GM18907 (cell line): ENCODE results near the gene PASK.
"Not testable (repeated sequence)": the region's sequence is repeated elsewhere in the genome, so short reads cannot be mapped to it uniquely, and the experiment has no call there.

ENCODE experiments used
- ATAC-seq: cut with Tn5 transposase; IDR thresholded peaks from one replicate; pipeline ENCODE4 v1.9.1; 2021; ENCODE audit warnings: mild to moderate bottlenecking, moderate library complexity; ENCODE audit not compliant: unreplicated experiment

The PASK gene

DNA sequence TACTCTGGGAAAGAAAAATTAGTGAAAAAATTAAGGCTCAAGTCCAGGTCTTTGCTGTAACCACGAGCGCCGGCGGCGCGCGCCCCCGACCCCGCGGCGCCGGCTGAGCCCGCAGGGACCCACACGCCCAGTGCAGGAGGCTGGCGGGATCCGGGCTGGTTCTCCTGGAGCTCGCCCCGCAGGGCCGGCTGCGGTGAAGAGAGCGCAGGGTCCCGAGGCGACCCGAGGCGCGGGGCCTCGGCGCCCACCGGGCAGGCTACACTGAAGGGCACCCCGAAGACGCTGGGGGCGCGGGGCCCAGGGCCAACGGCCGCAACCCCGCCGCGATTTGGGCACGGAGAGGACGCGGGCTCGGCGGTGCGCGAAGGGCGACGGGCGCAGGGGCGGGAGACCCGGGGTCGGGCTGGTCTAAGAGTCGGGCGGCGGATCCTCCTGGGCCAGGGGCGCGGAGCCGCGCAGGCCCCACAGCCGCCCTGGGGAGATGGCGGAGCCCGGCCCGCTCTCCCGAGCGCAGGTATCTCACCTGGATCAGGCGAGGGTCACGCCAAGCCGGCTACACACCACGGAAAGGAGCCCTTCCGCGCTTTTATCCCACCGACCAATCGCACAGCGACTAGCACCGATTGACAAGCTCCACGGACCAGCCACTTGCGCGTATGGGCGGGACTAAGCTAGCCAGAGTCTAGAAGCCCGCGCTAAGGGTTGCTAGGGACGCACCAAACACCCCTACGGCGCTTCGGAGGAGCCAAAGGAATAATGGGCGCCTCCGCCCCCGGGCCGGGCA is at the start of gene PASK:
TSS of gene PASK (minus strand) at position 582 of the 784 bp plus-strand sequence. CDS start 6,440 bp downstream, outside the sequence.
- peak; percentile 80 for ATAC-seq

DNA sequence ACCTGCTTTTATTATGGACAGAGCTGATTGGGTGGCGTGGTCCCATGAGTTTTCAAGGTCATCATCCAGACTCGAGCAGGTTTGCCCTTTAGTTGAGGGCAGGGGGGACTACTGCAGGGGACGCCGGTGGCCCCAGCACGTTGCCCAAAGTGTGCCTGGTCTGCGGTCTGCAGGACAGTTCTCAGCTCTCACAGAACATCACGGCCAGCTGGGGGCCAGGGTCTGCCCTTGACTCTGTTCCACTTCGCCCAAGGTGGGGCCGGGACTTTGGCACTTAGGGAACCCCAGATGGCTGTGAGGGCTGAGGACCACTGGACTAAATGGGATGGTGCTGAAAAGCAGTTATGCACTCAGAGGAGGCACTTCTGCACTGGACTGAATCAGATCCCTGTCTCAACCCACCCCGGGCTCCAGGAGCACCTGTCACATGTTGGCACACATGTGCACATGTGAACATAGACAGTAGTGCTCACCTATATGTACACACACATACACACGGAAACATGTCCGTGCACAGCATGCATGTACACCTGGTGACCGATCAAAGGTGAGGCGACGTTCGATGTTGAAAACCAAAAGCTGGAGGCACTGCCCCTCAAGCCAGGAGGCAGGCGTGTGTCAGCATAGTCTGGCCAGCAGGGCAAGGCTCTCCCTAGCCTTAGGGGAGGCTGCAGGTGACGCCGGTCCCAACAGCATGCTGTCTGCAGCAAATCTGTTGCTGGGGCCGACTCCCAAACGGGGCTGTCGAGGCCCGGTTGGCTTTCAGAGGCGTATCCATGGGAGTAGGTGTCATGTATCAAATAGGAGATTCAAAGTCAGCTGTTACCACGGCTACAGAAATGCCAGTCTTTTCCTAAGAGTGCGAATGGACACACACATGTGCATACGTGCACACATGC is 49.4 kb upstream of the PASK start:
- ATAC-seq, result no peak

DNA sequence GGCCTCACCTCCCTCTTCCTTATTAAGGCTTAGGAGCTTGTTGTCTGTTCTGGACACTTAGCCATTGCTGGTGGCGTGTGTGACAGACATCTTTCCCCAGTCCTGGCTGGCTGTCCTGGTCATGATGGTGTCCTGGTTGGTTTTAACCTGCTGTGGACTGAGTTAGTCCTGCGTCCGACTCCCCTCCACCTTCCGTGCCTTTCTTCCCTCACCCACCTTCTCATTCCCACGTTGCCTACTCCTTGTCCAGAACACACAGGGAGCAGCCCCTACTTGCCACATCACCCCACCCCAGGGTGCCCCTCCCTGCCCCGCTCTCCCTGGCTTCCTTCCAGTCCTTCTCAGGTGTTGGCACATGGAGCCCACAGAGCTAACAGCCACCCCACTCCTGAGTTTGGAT is 48.7 kb upstream of the PASK start:
- ATAC-seq, result no peak

DNA sequence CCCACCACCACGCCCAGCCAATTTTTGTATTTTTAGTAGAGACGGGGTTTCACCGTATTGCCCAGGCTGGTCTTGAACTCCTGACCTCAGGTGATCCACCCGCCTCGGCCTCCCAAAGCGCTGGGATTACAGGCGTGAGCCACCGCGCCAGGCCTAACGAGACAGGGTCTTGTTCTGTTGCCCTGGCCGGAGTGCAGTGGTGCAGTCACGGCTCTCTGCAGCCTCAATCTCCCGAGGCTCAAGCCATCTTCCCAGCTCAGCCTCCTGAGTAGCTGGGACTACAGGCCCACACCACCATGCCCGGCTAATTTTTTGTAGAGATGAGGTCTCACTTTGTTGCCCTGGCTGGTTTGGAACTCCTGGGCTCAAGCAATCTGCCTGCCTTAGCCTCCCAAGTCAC is 48.0 kb upstream of the PASK start:
- not testable (repeated sequence) for ATAC-seq

DNA sequence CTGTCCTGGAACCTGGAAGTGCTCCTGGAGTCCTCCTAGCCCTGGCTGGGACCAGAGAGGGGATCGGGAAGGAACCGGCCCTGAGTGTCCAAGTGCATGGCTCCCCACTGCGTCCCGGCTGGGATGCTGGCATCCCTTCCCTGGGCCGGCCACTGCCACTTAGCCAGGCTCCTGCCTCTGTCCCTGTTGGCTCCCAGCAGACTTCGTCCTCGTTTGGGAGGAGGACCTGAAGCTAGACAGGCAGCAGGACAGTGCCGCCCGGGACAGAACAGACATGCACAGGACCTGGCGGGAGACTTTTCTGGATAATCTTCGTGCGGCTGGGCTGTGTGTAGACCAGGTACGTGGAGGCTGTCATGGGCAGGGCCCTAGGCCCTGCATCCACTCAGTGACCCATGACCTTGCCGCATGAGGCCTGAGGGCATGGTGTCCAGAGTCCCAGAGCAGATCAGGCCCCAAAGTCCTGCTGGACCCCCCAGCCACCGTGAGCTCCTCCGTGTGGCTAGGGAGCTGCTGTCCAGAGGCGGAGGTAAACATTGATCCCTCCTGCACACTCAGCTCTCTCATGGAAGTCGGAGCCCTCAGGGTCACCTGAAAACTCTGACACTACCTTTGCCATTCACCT is 46.3 kb upstream of the PASK start:
- no peak for ATAC-seq

DNA sequence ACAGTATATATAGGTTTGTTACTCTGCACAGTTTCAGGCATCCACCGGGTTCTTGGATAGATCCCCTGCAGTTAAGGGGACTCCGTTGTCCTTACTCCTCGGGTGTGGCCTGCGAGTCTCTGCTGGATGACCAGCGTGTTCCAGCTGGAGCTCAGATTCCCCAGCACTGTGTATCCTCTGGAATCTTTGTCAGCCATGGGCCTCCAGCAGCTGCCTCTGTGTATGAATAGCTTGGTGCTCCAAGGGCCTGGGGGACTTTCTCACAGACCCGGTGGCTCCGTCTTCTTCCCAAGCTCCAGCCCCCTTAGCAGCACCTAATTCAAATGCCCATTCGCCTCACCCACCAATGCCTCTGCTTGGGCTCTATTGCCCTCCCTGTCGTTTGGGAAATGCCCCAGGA is 45.5 kb upstream of the PASK start:
- no peak for ATAC-seq

DNA sequence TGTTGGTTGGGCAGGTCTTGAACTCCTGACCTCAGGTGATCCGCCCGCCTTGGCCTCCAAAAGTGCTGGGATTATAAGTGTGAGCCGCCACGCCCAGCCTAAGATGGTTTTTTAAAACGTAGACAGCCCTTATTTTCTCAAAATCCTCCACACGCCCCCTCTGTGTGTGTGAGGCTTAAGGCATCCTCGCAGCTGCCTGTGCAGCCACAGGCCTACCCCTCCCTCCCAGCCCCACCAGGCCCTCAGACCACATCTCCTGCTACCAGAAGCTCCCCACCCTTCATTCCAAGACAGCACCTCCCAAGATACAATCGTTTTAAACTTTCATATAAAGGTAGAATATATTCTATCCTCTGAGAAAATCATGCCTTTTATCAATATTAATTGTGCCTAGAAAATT is 44.0 kb upstream of the PASK start:
- no peak for ATAC-seq

DNA sequence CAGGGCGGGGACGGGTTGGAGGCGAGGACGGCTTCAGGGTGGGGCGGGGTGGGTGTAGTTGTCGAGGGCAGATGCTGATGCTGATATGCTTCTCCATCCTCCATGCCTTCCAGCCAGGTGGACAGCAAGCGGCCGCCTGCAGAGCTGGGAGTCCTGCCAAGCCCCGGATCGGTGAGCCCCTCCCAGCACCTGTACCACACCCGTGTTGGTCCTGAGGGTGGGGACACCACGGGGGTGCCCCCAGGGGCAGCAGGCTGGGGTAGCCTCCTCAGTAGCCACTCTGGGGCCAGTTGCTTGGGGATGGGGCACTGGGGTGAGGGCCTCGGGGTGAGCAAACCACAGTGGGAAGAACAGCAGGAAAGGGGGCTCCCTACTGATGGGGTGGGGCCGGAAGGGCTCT is 41.8 kb upstream of the PASK start:
- ATAC-seq, result no peak

DNA sequence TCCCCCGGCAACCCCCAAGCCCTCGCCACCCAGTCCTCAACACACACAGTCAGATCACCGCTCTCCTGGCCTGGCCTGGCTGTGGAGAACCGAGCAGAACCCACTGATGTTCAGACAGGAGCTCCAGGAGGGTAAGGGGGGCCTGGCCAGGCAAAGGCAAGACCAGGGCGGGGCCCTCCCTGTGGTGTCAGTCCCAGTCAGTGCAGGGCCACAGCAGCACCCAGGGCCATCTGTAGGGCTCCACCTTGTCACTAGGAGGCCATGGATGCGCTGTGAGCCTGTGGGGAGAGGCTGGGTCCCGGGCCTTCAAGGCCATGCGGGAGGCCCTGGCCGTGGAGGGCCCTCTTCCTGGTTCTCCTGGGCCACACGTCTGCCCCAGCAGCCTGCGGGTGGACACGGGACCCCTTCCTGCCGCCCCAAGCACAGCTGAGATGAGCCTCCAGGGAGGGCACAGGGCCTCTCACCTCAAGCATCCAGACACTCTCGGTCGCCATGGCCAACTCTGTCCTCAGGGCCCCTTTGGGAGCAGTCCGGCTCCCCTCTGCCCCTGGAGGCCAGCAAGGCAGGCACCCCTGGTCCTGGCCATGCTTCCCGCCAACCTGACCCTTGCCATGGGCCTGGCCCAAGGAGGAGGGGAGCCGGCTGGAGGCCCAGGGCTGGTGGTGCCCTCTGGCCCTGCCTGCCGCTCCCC is 41.2 kb upstream of the PASK start:
- no peak for ATAC-seq

DNA sequence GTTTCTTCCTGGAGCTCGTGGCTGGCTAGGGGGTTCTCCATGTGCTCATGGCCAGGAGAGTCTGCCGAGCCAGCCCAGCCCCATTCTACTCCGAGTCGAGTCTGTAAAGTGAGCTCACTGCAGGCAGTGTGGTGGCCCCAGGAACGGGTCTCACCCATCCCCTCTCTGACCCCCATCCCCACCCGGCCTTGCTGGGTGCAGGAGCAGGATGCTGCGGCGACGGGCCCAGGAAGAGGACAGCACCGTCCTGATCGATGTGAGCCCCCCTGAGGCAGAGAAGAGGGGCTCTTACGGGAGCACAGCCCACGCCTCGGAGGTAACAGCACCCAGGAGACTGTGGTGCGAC is 40.6 kb upstream of the PASK start:
- ATAC-seq, result no peak

DNA sequence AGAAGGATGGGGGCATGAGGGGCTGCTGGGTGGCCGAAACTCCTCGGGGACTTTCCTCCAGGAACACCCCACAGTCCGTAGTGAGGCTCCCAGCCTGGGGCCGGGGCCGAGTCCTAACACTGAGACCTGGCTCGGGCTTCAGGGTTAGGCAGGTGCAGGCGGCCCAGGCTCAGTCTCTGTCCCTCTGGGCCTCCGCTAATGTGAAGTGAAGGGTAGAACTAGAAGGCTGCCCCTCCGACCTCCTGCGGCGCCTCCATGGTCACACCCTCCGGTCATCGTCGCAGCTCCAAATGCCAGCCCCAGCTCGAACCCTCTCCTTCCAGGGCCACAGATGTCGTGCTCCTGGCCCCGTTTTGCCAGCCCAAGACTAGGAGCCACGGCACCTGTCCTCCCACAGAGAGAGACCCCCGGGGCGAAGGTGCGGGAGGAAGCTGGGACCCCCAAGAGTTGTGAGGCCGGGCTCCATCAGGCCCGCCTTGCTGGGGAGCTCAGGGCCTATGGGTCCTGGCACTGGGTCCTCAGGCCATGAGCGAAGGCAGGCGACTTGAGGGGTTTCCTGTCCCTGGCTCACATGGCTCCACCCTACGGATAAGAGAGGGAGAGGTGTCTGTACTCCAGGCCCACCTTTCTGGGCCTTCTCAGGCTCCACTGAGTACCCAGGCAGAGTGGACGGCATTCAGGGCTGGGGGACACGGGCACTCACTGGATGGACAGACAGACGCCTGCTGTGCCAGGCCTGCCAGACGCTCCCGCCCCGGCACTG is 40.0 kb upstream of the PASK start:
- no peak for ATAC-seq

DNA sequence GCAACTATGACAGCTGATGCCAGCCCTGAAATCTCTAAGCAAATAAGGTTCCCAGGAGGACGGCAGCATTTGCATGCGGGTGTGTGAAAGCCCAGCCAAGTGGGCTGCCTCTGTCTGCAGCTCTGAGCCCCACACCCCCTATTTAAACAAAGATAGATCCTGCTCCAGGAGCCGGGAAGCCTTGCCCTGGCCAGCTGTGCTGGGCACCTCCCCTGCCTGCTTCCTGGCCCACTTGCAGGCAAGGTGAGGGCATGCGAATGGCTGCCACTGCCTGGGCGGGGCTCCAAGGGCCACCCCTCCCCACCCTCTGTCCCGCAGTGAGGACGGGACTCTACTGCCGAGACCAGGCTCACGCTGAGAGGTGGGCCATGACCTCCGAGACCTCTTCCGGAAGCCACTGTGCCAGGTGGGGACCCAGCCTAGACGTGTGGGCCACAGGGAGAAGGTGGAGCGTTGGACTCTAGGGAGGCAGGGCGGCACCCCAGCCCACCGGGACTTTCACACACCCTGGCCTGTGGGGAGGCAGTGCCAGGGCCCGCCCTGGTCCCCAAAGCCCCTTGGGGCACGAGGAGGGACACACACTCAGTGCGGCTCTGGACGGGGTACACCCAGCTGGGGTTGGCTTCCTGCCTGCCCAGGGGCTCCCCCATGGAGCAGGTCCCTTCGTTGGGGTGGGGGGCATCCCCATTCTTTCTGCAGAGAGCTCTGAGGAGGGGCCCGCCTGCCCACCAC is 39.3 kb upstream of the PASK start, which contains the start of gene ANO7:
TSS of gene ANO7 (plus strand) at position 317 of the 732 bp plus-strand sequence. CDS start 1,387 bp downstream, outside the sequence.
- no peak for ATAC-seq

DNA sequence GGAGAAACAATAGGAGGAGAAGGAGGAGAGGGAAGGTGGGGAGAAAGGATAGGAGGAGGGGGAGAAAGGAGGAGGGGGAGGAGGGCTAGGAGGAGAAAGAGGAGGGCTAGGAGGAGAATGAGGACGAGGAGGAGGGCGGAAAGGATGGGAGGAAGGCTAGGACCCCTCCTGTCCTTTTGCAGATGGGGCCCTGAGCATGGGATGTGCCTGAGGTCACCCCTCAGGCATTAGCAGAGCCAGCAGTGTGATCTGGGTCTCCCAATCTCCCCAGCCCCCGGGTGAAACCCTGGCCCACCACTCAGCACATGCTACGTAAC is 38.6 kb upstream of the PASK start:
- no peak for ATAC-seq

DNA sequence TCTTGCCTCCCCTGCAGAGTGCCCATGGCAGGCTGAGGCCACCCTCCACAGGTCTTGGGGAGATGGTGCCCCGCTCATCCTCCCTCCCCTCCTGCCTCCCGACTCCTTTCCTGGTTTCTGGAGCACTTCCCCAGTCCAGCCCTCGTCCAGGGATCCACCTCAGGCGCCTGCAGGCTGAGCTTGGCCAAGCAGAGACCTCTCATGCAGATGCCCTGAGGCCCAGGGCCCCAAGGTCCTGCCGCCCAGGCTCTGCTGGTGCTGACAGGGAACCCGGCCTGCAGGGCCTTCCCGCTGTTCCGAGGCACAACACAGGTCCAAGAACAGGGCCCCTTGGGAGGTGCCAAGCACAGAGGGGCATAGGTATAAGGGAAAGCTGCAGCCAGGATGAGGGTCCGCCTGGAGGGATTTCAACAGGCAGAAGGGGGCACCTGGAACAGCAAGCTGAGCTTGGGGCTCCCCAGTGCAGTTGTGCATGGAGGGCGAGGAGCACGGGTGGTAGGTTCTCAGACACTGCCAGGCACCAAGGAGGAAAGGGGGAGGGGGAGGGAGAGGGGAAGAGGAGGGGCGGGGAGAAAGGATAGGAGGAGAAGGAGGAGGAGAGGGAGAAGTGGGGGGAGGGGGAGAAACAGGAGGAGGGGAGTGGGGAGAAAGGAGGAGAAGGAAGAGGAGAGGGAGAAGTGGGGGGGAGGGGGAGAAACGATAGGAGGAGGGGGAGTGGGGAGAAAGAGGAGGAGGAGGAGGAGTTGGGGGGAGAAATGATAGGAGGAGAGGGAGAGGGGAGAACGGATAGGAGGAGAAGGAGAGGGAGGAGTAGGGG is 38.0 kb upstream of the PASK start:
- ATAC-seq, result no peak

DNA sequence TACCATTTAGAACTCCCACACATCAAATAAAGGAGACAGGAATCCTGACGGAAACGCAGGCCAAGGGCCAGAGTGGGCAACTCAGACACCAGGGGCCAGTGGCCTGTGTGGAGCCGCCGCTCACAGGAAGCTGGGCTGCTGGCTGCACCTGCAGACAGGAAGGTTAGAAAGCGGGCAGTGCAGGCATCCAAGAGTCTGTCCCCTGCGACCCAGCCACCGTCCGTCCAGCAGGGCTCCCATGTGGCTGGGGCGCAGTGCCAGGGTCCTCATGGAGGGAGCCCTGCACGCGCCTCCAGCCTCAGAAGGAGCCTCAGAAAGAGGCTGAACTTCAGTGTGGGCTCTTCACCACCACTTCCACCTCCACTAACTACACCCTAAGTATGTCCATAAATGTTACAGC is 36.7 kb upstream of the PASK start:
- no peak for ATAC-seq

DNA sequence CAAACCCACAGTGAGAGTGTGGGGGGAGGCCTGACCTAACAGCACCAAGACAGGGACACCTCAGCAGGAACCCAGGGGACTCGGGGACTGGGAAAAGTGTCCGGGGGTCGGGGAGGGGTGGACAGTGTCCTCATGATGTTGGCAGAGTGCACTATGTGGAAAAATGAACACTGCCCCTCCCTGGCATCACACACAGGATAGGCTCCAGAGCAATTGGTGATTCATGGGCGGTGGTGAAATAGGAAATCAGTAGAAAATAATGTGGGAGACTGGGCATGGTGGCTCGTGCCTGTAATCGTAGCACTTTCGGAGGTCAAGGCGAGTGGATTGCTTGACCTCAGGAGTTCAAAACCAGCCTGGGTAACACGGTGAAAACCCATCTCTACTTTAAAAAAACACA is 35.6 kb upstream of the PASK start:
- no peak for ATAC-seq

DNA sequence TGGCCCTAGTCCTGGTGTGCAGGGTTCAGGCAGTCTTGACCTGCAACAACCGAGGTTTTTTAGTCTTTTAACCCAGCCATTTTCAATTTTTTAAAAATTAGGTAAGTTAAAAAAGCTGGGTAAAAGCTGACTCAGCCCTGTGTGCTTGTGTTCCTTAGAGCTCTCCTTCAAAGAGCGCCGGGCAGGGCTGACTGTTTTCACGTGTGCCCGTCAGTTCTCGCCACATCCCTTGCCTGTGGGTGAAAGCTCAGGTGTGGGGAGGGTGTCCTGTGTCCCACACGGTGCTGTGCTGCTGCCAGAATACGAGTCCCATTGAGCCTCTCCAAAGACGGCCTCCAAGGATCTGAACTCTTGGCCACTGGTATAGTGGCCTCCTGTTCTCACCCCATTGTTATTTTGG is 33.9 kb upstream of the PASK start:
- ATAC-seq, result no peak

DNA sequence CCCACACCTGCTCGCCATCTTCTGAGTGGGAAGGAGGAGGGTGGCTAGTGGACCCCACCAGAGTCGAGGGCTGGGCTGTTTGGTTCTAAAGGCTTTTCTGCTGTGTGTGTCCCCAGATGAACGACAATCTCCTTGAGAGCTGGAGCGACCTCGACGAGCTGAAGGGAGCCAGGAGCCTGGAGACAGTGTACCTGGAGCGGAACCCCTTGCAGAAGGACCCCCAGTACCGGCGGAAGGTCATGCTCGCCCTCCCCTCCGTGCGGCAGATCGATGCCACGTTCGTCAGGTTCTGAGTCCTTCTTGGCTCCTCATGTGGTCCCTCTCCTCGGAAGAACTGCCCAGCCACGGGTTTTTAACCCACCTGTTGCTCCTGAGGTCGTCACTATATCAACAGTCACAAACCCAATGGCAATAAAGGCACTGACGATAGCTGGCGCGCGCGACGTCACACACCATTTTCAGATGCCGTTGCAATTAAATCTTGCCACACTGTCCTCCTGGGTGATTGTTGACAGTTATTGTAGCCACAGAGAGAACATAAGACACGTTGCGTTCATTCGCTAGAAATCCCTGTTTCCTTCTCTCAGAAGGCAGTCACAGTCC is 33.4 kb upstream of the PASK start:
- no peak for ATAC-seq

DNA sequence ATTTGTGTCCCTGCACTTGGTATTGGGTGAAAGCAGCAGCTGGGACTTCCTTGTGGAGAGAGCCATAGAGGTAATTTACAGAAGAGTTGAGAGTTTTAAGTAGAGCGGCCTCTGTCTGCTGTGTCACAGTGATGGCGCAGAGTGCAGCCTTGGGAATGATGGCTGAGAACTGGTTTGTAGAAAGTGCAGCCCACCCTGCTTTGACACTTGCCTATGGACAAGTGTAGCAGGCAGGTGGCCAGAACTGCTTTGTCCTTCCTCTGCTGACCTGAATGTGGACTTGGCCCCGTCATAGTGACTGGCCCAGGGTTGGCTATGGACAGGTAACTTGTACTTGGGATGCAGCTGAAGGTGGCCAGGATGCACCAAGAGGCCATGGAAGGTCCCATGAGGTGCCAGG is 32.9 kb upstream of the PASK start:
- ATAC-seq, result no peak
